ENCODE measurements around the gene MRPL44.
"Not testable (repeated sequence)": the region's sequence is repeated elsewhere in the genome, so short reads cannot be mapped to it uniquely, and the experiment has no call there.

The MRPL44 gene

DNA sequence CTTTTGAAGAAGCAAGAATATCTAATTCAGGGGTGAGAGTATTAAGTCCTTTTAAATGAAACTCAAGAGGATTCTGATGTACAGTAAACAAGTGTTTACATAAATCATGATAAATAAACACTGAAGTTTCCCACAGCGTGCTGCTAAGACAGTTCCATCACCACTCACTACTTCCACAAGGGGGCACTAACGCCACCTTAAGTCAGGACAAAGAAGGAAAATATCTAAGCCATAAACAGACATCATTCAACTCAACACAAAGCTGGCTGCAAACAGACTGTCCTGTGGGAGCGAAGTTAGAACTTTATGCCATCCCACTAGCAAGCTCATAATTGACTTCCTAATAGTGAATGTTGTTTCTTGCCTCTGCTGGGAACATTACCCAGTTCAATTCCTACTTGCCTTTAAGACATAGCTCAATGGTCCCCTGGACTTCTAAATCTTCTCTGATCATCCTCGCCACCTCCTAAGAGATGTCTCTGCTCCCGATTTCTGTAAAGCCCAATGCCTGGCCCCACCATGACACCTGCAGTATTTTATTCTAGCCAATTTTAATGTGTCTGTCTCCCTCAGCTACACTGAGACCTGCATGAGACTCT, 36.5 kb downstream of the MRPL44 start:
- no peak overlapping the region for H3K4me3 ChIP-seq (ENCODE audit: low read depth, low read length)
- no peak overlapping the region for H3K27ac ChIP-seq (ENCODE audit: low read depth, low read length)
- H3K4me1 ChIP-seq (ENCODE audit: control insufficient read depth, insufficient read depth, low read length), result no peaks in the 10 kb centered on the region
- H3K9me3 ChIP-seq (ENCODE audit: control insufficient read depth, insufficient read depth, low read length), result no peaks in the 10 kb centered on the region
- peaks cover 10% of the 10 kb centered on the region; the same call in 1 of the 2 replicates for H3K36me3 ChIP-seq (ENCODE audit: control insufficient read depth, insufficient read depth, low read length)
- no peak overlapping the region for H3K9ac ChIP-seq (ENCODE audit: low read depth, low read length)
- no peaks in the 10 kb centered on the region for H3K27me3 ChIP-seq (ENCODE audit: control insufficient read depth, insufficient read depth, low read length)

DNA sequence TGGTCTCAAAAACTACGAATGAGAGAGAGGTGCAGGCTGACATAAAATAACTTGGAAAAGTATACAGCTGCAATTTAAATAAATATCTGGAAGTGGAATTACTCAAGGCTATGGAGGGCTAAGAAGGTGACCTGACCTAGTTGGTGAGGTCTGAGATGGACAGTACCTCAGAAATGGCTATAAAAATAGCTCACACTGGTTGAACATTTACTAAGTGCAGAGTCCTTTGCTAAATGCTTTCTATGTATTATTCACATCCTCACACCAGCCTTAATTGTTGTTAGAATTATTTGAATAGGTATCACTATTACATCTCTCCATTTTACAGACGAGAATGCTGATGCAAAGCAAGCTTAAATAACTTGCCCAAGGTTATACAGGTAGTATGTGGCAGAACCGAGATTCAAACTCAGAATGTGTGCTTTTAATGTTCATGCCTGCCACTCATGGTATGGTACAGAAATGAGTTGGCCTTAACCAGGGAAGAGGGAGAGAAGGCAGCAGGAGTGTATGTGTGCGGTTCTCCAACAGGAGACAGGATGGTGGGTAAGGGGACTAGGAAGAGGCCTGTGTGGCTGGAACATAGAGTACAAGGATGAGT, 37.4 kb downstream of the MRPL44 start:
- peaks cover 10% of the 10 kb centered on the region; the same call in 1 of the 2 replicates for H3K36me3 ChIP-seq (ENCODE audit: control insufficient read depth, insufficient read depth, low read length)
- H3K27ac ChIP-seq (ENCODE audit: low read depth, low read length), result no peak overlapping the region
- H3K4me1 ChIP-seq (ENCODE audit: control insufficient read depth, insufficient read depth, low read length), result no peaks in the 10 kb centered on the region
- H3K4me3 ChIP-seq (ENCODE audit: low read depth, low read length), result no peak overlapping the region
- H3K9ac ChIP-seq (ENCODE audit: low read depth, low read length), result no peak overlapping the region
- H3K9me3 ChIP-seq (ENCODE audit: control insufficient read depth, insufficient read depth, low read length), result no peaks in the 10 kb centered on the region
- H3K27me3 ChIP-seq (ENCODE audit: control insufficient read depth, insufficient read depth, low read length), result no peaks in the 10 kb centered on the region

DNA sequence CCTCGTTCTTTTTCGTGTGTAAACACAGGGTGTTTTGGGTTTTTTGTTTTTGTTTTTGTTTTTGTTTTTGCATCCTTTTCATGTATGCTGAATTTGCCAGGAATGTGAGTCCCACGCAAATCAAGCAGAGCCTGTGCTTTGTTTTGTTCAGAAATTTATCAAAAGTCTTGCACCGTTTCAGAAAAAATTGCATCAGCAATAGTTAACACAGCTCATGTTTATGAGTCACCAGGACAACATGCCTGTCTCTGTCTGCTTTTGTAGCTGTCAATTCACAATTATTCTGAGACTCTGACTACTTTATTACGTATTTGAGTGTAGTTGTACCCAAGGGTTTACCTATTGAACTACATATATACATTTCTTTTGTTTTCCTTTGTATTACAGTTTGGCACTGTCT, 38.3 kb downstream of the MRPL44 start:
- H3K27ac ChIP-seq (ENCODE audit: low read depth, low read length), result no peak overlapping the region
- no peaks in the 10 kb centered on the region for H3K27me3 ChIP-seq (ENCODE audit: control insufficient read depth, insufficient read depth, low read length)
- peaks cover 13% of the 10 kb centered on the region for H3K36me3 ChIP-seq (ENCODE audit: control insufficient read depth, insufficient read depth, low read length)
- no peak overlapping the region for H3K4me3 ChIP-seq (ENCODE audit: low read depth, low read length)
- no peaks in the 10 kb centered on the region for H3K9me3 ChIP-seq (ENCODE audit: control insufficient read depth, insufficient read depth, low read length)
- no peaks in the 10 kb centered on the region for H3K4me1 ChIP-seq (ENCODE audit: control insufficient read depth, insufficient read depth, low read length)
- H3K9ac ChIP-seq (ENCODE audit: low read depth, low read length), result no peak overlapping the region

DNA sequence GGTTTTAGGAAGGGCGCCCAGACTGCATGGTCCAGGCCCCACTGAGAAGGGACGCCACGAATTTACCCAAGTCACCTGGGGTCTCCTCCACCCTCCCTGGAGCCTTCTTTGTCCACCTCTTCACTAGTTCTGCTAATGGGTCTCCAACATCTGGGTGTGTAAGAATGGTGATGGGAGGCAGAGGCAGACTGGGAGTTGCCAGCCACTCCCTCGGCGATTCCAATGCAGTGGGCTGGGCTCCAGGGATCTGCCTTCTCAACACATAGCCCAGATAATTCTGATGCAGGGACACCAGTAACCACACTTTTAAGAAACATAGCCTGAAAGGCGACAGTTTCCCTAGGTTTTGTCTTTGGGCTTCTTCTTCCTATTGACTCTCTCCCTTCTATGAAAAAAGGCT, 39.1 kb downstream of the MRPL44 start:
- no peak overlapping the region for H3K27ac ChIP-seq (ENCODE audit: low read depth, low read length)
- peaks cover 18% of the 10 kb centered on the region for H3K36me3 ChIP-seq (ENCODE audit: control insufficient read depth, insufficient read depth, low read length)
- no peaks in the 10 kb centered on the region for H3K27me3 ChIP-seq (ENCODE audit: control insufficient read depth, insufficient read depth, low read length)
- no peak overlapping the region for H3K9ac ChIP-seq (ENCODE audit: low read depth, low read length)
- H3K4me1 ChIP-seq (ENCODE audit: control insufficient read depth, insufficient read depth, low read length), result no peaks in the 10 kb centered on the region
- no peak overlapping the region for H3K4me3 ChIP-seq (ENCODE audit: low read depth, low read length)
- no peaks in the 10 kb centered on the region for H3K9me3 ChIP-seq (ENCODE audit: control insufficient read depth, insufficient read depth, low read length)

DNA sequence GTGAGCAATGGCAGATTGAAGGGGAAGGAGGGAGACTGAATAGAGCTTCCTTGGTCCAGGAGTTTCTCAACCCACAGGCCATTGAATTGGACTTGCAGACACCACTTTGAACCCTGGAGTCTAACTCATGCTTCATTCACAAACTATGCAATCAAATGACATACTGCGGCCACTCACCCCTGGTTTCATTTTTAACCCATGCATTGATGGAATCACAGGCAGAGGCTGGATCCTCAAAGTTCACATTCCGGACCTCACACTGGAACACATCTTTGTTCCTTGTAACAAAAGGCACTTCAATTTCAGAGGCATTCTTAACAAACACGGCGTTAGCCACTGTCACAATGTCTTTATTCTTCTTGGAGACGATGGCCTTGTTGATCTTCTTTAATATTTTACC, 40.7 kb downstream of the MRPL44 start:
- Histone ChIP-seq H3K9me3 (ENCODE audit: control insufficient read depth, insufficient read depth, low read length) (no peaks in the 10 kb centered on the region), H3K27me3 (ENCODE audit: control insufficient read depth, insufficient read depth, low read length) (no peaks in the 10 kb centered on the region), H3K36me3 (ENCODE audit: control insufficient read depth, insufficient read depth, low read length) (peaks cover 17% of the 10 kb centered on the region), H3K9ac (ENCODE audit: low read depth, low read length) (no peak overlapping the region), H3K27ac (ENCODE audit: low read depth, low read length) (no peak overlapping the region), H3K4me1 (ENCODE audit: control insufficient read depth, insufficient read depth, low read length) (0 out of 2 replicates have a peak, but pooled peaks cover 3% of the 10 kb centered on the region), H3K4me3 (ENCODE audit: low read depth, low read length) (no peak overlapping the region)

DNA sequence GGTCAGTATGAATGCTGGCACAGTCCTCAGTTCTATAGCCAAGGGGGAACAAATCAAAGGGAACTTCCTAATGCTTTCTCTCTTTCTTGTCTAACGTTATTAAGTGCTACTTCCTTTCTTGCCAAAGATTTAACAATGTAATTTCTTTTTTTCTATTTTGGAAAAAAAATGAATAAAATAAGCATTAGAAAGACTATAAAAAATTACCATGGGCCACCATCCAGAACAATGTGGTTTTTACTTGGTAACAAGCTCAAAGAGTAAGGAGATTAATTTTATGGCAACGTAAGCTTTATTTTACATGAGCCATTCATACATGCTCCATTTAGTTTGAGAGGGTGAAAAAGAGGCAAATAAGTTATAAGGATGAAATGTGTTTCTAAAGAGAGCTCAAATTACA, 41.7 kb downstream of the MRPL44 start:
- Histone ChIP-seq H3K27me3 (ENCODE audit: control insufficient read depth, insufficient read depth, low read length) (no peaks in the 10 kb centered on the region), H3K9me3 (ENCODE audit: control insufficient read depth, insufficient read depth, low read length) (no peaks in the 10 kb centered on the region), H3K4me1 (ENCODE audit: control insufficient read depth, insufficient read depth, low read length) (peaks cover 13% of the 10 kb centered on the region), H3K27ac (ENCODE audit: low read depth, low read length) (no peak overlapping the region), H3K36me3 (ENCODE audit: control insufficient read depth, insufficient read depth, low read length) (peaks cover 17% of the 10 kb centered on the region), H3K4me3 (ENCODE audit: low read depth, low read length) (no peak overlapping the region), H3K9ac (ENCODE audit: low read depth, low read length) (no peak overlapping the region)

DNA sequence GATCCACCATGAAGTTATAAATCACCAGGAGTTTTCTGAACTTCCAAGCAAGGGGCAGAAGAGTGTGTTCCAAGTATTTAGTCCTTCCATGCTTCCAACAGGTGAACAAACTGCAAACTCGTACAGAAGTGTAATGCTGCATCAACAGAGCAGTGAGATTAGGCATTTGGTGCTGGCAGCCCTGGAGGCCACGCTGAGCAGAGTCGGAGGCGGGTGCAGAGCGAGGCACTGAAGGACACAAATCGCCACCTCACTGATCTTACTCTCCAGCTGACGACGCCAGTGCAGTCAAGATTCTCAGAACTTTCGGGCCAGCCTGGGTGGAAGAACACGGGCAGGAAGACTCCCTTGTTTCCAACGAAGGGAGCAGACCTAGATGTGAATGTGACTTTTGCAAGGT, 42.6 kb downstream of the MRPL44 start:
- Histone ChIP-seq H3K27me3 (ENCODE audit: control insufficient read depth, insufficient read depth, low read length) (no peaks in the 10 kb centered on the region), H3K9ac (ENCODE audit: low read depth, low read length) (no peak overlapping the region), H3K27ac (ENCODE audit: low read depth, low read length) (no peak overlapping the region), H3K4me3 (ENCODE audit: low read depth, low read length) (no peak overlapping the region), H3K36me3 (ENCODE audit: control insufficient read depth, insufficient read depth, low read length) (peaks cover 17% of the 10 kb centered on the region), H3K4me1 (ENCODE audit: control insufficient read depth, insufficient read depth, low read length) (peaks cover 15% of the 10 kb centered on the region), H3K9me3 (ENCODE audit: control insufficient read depth, insufficient read depth, low read length) (no peaks in the 10 kb centered on the region)

DNA sequence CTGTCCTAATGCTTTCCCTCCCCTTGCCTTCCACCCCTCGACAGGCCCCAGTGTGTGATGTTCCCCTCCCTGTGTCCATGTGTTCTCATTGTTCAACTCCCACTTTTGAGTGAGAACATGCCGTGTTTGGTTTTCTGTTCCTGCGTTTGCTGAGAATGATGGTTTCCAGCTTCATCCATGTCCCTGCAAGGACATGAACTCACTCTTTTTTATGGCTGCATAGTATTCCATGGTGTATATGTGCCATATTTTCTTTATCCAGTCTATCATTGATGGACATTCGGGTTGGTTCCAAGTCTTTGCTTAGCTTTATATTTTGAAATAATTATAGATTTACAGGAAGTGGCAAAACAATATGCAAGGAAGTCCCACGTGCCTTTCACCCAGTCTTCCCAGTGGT, 43.4 kb downstream of the MRPL44 start:
- not testable (repeated sequence) for H3K4me3 ChIP-seq (ENCODE audit: low read depth, low read length); H3K27ac ChIP-seq (ENCODE audit: low read depth, low read length); H3K9me3 ChIP-seq (ENCODE audit: control insufficient read depth, insufficient read depth, low read length); H3K9ac ChIP-seq (ENCODE audit: low read depth, low read length); H3K27me3 ChIP-seq (ENCODE audit: control insufficient read depth, insufficient read depth, low read length)
- peaks cover 15% of the 10 kb centered on the region for H3K4me1 ChIP-seq (ENCODE audit: control insufficient read depth, insufficient read depth, low read length)
- H3K36me3 ChIP-seq (ENCODE audit: control insufficient read depth, insufficient read depth, low read length), result peaks cover 15% of the 10 kb centered on the region

DNA sequence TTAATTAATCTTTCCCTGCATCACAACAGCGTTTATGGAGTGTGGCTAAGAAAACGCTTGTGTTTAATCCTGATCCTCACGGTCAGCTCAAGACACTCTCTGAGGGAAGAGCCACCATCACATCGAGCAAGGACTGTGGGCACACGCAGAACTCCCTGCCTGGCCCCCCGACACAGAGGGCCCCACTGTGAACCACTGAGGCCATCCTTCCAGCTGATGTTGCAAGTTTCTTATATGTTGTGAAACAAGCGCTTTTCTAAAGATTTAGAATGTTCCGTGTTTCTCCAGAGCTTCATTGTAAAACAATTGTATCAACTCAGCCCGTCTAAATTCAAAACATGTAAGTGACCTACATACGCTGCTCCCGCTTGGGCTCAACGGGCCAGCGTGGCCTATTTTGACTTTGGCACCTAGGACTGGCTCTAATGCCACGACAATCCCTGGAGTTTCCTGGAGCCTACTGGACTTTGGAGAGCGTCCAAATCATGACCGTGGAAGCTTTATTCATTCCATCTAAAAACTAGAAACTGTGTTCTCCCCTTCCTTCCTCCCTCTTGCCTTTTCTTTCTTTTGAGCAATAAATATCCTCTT, 46.9 kb downstream of the MRPL44 start:
- no peak overlapping the region for H3K9ac ChIP-seq (ENCODE audit: low read depth, low read length)
- H3K9me3 ChIP-seq (ENCODE audit: control insufficient read depth, insufficient read depth, low read length), result no peaks in the 10 kb centered on the region
- H3K27me3 ChIP-seq (ENCODE audit: control insufficient read depth, insufficient read depth, low read length), result no peaks in the 10 kb centered on the region
- H3K4me3 ChIP-seq (ENCODE audit: low read depth, low read length), result no peak overlapping the region
- peaks cover 14% of the 10 kb centered on the region for H3K36me3 ChIP-seq (ENCODE audit: control insufficient read depth, insufficient read depth, low read length)
- peaks cover 24% of the 10 kb centered on the region for H3K4me1 ChIP-seq (ENCODE audit: control insufficient read depth, insufficient read depth, low read length)
- peak overlapping the region; percentile 27 for H3K27ac ChIP-seq (ENCODE audit: low read depth, low read length)

DNA sequence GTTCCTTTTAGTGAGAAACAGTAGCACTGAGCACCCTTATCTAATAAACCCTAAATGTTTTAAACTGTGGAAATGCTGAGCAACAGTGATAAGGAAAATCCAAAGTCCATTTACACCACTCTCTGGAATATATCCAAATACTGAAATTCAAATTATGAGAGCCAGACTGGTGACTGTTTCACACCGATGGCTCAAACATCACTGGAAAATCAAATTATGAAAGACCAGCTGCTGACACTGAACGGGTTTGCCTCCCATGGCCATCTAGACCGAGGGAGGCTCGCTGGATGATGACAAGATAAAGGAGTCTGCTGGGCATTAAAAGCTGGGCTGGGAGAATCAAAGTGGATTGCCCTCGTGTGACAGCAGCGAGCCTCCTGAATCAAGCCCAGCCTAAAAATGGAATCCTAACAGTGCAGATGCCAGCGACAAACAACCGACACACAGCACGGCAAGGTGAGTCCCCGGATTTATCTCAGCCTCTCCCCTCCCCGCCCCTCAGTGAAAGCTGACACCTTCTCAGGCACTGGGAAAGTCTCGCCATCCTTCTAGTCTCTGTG, 51.5 kb downstream of the MRPL44 start:
- no peak overlapping the region for H3K9ac ChIP-seq (ENCODE audit: low read depth, low read length)
- H3K27ac ChIP-seq (ENCODE audit: low read depth, low read length), result no peak overlapping the region
- H3K4me3 ChIP-seq (ENCODE audit: low read depth, low read length), result no peak overlapping the region; the same call in 1 of the 2 replicates
- peaks cover 30% of the 10 kb centered on the region for H3K4me1 ChIP-seq (ENCODE audit: control insufficient read depth, insufficient read depth, low read length)
- H3K9me3 ChIP-seq (ENCODE audit: control insufficient read depth, insufficient read depth, low read length), result no peaks in the 10 kb centered on the region
- H3K27me3 ChIP-seq (ENCODE audit: control insufficient read depth, insufficient read depth, low read length), result no peaks in the 10 kb centered on the region
- no peaks in the 10 kb centered on the region for H3K36me3 ChIP-seq (ENCODE audit: control insufficient read depth, insufficient read depth, low read length)

DNA sequence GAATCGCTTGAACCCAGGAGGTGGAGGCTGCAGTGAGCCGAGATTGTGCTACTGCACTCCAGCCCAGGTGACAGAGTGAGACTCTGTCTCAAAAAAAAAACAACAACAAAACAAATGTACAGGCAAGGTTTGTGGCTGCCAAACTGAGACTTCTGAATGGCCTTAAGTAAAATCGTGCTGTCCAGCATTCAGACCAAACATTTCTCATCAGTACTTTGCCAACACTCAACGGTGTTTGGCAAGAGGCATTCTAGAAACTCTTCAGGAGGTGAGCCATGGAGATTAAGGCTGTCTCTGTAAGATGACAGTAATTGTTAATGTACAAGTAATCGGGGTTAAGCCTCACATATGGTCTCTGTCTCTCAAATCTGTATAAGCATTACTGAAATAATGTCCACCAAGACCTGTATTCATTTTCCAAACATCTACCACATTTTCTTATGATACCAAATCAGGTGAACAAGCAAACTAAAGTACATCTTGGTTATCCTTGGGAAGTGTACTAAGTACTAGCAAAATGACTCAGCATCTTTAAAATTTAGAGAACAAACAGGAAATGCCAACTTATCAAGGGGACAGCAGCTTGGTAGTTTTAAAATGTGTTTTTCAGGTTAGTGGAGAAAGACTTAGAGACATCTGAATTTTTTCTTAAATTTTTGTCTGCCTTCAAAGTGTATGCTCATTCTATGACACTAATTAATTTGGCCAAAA, 52.5 kb downstream of the MRPL44 start:
- Histone ChIP-seq H3K4me1 (ENCODE audit: control insufficient read depth, insufficient read depth, low read length) (peaks cover 26% of the 10 kb centered on the region), H3K9me3 (ENCODE audit: control insufficient read depth, insufficient read depth, low read length) (no peaks in the 10 kb centered on the region), H3K27ac (ENCODE audit: low read depth, low read length) (peak overlapping the region; percentile 38), H3K36me3 (ENCODE audit: control insufficient read depth, insufficient read depth, low read length) (no peaks in the 10 kb centered on the region), H3K4me3 (ENCODE audit: low read depth, low read length) (no peak overlapping the region), H3K27me3 (ENCODE audit: control insufficient read depth, insufficient read depth, low read length) (no peaks in the 10 kb centered on the region), H3K9ac (ENCODE audit: low read depth, low read length) (no peak overlapping the region)

Measured in HUES48 (cell line).